Lung (tissue), 12 donors: ENCODE measurements around the gene TMEM253. TPM values are rescaled to one million over a fixed set of nuclear protein-coding genes. Genes with fewer than 3 reads are reported as not detected.

Experiments
- ATAC-seq: fragments of 200-7000 bp; cut with Tn5 transposase; one replicate; pipeline ENCODE4 v1.9.1; 2020; ENCODE audit warnings: moderate number of reproducible peaks; ENCODE audit not compliant: insufficient read depth, low FRiP score
- DNase-seq, 3 donors: peaks; one replicate each; pipeline ENCODE4 v3.0.0-alpha.2; 2013 to 2017
- H3K27ac ChIP-seq, 2 donors: one replicate each; pipeline ENCODE4 v1.5.1; 2013; ENCODE audit warnings: mild to moderate bottlenecking in 2 of 2, moderate library complexity in 2 of 2, control low read depth in 1 of 2, inconsistent platforms in 1 of 2, low read depth in 1 of 2, low read length in 1 of 2
- H3K27me3 ChIP-seq, 3 donors: one replicate each; pipeline ENCODE4 v1.5.1; 2013; ENCODE audit warnings: low read length in 2 of 3; ENCODE audit not compliant: control insufficient read depth in 3 of 3, insufficient read depth in 3 of 3
- H3K36me3 ChIP-seq, 4 donors: one replicate each; pipeline ENCODE4 v1.5.1; 2013; ENCODE audit warnings: low read length in 4 of 4, mild to moderate bottlenecking in 1 of 4, moderate library complexity in 1 of 4; ENCODE audit not compliant: control insufficient read depth in 4 of 4, insufficient read depth in 4 of 4
- H3K4me1 ChIP-seq, 5 donors: one replicate each; pipeline ENCODE4 v1.5.1; 2013; ENCODE audit warnings: low read length in 5 of 5, mild to moderate bottlenecking in 2 of 5, moderate library complexity in 1 of 5; ENCODE audit not compliant: control insufficient read depth in 5 of 5, insufficient read depth in 5 of 5
- H3K4me3 ChIP-seq: one replicate; pipeline ENCODE4 v1.5.1; 2013; ENCODE audit warnings: mild to moderate bottlenecking, control low read depth, moderate library complexity
- H3K9ac ChIP-seq, 2 donors: one replicate each; pipeline ENCODE4 v1.5.1; 2013; ENCODE audit warnings: low read length in 2 of 2, control low read depth in 1 of 2; ENCODE audit not compliant: insufficient read depth in 1 of 2
- H3K9me3 ChIP-seq, 4 donors: one replicate each; pipeline ENCODE4 v1.5.1; 2013; ENCODE audit warnings: low read length in 3 of 4, mild to moderate bottlenecking in 1 of 4, moderate library complexity in 1 of 4; ENCODE audit not compliant: control insufficient read depth in 4 of 4, insufficient read depth in 3 of 4
- WGBS, 2 donors: extraction: QIAGEN DNeasy Blood & Tissue Kit; methylation state at CpG; one replicate each; pipeline ENCODE4 v1.1.7; 2013; 5-methylcytosine and 5-hydroxymethylcytosine counted together
- polyA plus RNA-seq, 2 donors: library from polyadenylated mRNA; stranded (reverse); fragments of 200-250 nt; gene quantifications; one replicate each; pipeline ENCODE4 v1.2.1, GENCODE V29; 2013
- total RNA-seq, 2 donors: library from RNA; depleted of rRNA in 1 of 2; stranded (reverse); fragments of >200 nt in 1 of 2; gene quantifications; one replicate each; pipeline ENCODE4 v1.2.1, GENCODE V29; 2014 to 2021
- TF ChIP-seq, protein P1 (sequence below): IDR thresholded peaks from 2 replicates; pipeline ENCODE4 v1.5.1; 2012; ENCODE audit warnings: mild to moderate bottlenecking; ENCODE audit errors: control extremely low read depth, extremely low read depth
- donor health status: control.
- donor health status: control.
- donor health status: Bipolar disorder and iron deficiency.
- donor health status: healthy.
- donor health status: DM: yes; HTN: yes; CAD: no.

TMEM253 gene
- total and polyA plus RNA-seq, 4 donors = 0.20 to 0.52 (median 0.34) TPM

DNA sequence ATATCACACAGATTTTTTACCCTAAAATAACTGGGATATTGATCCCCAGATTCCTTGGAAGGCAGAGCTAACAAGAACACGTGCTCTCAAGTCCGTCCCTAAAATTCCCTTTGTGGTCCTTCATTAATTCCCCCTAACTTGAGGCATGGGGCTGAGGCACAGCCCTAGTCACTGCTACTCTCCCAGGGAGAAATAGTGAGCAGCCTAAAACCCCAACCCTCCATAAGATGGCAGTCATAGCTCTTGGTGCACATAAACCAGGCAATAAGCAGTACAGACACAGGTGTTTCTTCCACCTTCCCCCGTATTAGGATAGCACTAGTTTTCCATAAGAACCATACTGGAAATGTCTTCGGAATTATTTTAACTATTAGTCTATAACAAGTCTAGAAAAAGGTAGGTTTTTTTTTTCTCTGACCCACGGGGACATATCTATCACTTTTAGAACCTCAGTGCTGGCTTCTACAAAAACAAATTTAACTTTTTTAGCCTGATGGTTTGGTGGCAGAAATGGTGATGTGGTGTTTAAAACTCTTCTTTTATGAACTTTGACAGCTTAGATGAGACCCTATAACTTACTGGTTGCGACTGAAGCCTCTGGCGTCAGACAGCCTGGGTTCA lies 33.9 kb upstream of the TMEM253 start:
- Histone ChIP-seq H3K9ac (no peak overlapping the region), H3K9me3 (no peaks in the 10 kb centered on the region), H3K27me3 (no peaks in the 10 kb centered on the region), H3K36me3 (no peaks in the 10 kb centered on the region), H3K4me3 (no peak overlapping the region), H3K4me1 (peaks cover 0 to 17% (median 0%) of the 10 kb centered on the region in 5 donors), H3K27ac (no peak overlapping the region)
- TF ChIP-seq, protein P1, sequence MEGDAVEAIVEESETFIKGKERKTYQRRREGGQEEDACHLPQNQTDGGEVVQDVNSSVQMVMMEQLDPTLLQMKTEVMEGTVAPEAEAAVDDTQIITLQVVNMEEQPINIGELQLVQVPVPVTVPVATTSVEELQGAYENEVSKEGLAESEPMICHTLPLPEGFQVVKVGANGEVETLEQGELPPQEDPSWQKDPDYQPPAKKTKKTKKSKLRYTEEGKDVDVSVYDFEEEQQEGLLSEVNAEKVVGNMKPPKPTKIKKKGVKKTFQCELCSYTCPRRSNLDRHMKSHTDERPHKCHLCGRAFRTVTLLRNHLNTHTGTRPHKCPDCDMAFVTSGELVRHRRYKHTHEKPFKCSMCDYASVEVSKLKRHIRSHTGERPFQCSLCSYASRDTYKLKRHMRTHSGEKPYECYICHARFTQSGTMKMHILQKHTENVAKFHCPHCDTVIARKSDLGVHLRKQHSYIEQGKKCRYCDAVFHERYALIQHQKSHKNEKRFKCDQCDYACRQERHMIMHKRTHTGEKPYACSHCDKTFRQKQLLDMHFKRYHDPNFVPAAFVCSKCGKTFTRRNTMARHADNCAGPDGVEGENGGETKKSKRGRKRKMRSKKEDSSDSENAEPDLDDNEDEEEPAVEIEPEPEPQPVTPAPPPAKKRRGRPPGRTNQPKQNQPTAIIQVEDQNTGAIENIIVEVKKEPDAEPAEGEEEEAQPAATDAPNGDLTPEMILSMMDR = no peak
- ATAC-seq (no peak), DNase-seq (no peak)
- 83 to 87% methylated on average over 7 of the region's 7 CpGs for WGBS, 2 donors

DNA sequence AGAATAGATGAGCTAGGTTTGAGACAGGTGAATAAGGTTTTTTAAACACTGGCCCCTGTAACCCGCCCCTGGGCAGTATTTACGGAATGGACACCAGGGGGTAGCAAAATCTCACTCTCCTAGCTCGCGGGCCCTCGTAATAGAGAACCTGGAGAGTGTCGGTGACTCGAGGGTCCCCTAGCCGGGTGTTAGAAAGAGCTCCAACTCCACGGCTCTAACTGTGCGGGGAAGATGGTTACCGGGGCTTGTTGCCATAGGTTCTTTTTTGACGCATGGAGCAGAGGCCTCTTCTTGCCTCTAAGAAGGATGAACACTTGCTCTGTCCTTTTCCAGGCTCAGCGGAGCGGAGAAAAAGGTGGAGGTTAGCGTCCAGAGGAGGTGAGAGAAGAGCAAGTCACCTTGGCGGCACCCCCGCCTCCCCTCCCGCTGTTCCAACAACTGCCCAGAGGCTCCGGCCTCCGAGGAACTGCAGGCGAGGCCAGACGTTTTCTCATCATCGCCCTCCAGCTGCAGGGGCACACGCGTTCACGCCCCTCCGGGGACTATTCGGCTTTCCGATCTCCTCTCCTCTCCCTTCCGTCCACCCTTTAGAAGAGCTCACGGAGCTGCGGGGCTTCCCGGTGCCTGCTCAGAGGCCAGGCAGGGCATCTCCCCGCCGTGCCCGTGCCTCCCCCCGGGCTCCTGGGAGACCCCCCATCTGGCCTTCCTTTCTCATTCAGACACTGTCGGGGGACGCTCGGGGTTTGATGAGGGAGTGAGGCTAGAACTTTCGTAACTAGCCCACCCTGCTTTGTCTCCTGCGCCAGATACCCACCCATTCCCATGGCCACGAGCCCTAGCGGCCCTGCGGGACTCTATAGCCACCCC lies 32.1 kb upstream of the TMEM253 start:
- peak overlapping the region in 1 of 2 donors; percentile 79 for H3K9ac ChIP-seq
- peak; percentile 73 to 85 (median 84) for DNase-seq
- ATAC-seq = no peak

DNA sequence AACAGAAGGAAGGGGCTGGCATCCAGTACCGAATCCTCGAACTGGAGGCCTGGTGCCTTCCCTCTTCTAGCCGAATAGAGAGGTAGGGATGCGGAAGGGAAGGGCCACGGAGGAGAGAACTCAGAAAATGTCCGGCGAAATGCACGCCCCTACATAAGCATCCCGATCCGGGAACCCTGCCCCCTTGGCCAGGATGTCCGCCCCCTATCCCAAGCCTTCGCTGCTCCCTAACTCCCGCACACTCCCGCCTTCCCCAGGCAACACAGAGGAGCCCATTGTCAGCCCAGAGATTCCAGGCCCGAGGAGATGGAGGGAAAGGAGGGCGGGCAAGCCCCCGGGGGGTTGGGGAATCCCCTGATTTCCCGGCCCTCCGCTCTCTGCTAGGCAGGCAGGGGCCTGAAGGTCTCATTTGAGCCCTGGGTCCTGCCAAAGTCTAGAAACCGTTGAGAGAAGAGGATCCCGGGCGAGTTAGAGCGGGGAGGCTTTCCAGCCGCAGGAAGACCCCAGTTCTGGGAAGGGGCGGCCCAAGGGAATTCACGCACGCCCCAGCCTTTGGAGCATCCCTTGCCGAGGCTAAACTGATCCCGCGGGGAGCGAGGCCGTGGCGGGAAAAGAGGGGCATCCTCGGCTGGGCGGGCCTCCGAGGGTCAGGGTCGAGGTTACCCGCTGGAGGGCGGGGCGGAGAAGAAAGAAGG lies 31.3 kb upstream of the TMEM253 start:
- DNase-seq (peak; percentile 79 to 83 (median 79)), ATAC-seq (no peak)
- Histone ChIP-seq H3K4me1 (peaks cover 0 to 30% (median 0%) of the 10 kb centered on the region in 5 donors), H3K4me3 (peak overlapping the region; percentile 27), H3K27me3 (no peaks in the 10 kb centered on the region), H3K27ac (peak overlapping the region; percentile 83 to 87), H3K9ac (peak overlapping the region; percentile 34 to 79), H3K36me3 (peaks cover 0 to 17% (median 10%) of the 10 kb centered on the region in 4 donors), H3K9me3 (no peaks in the 10 kb centered on the region)
- 2% methylated on average over 33 to 40 of the region's 40 CpGs for WGBS, 2 donors
- TF ChIP-seq, protein P1 = no peak

More for the DNA sequence above, 32.1 kb upstream of the TMEM253 start:
- peak overlapping the region in 1 of 2 donors; percentile 83 for H3K27ac ChIP-seq
- H3K4me1 ChIP-seq = peaks cover 0 to 30% (median 0%) of the 10 kb centered on the region in 5 donors
- peaks cover 0 to 12% (median 5%) of the 10 kb centered on the region in 4 donors for H3K36me3 ChIP-seq
- WGBS, 2 donors = 3% methylated on average over 43 to 45 of the region's 45 CpGs
- no peak overlapping the region for H3K4me3 ChIP-seq
- H3K9me3 ChIP-seq = no peaks in the 10 kb centered on the region
- H3K27me3 ChIP-seq = no peaks in the 10 kb centered on the region
- TF ChIP-seq, protein P1 = peak; percentile 46
